Hippocampal formation (tissue), 2 donors: ENCODE results near the gene STK32B.

Experiments used
- DNase-seq, 2 donors: peaks; one replicate each; lab custom pipeline; 2025; lab: John Stamatoyannopoulos, UW

Gene STK32B

GRCh38 chr4:5526080-5526846, 475.0 kb downstream of the STK32B start:
- DNase-seq: no peak

GRCh38 chr4:5527211-5527610, 475.9 kb downstream of the STK32B start:
- DNase-seq: no peak

- DNase-seq: no peak
These were observed 476.8 kb downstream of the STK32B start for GRCh38 chr4:5528031-5528436.

GRCh38 chr4:5532100-5532499, 480.8 kb downstream of the STK32B start:
- DNase-seq: no peak

GRCh38 chr4:5539584-5539983, 488.3 kb downstream of the STK32B start:
- DNase-seq: no peak

- no peak for DNase-seq
These were observed 489.9 kb downstream of the STK32B start for GRCh38 chr4:5541169-5541568.

GRCh38 chr4:5543681-5544080, 492.4 kb downstream of the STK32B start:
- DNase-seq: no peak

- DNase-seq: no peak
These were observed 493.5 kb downstream of the STK32B start for GRCh38 chr4:5544762-5545161.

GRCh38 chr4:5545271-5545670, 494.0 kb downstream of the STK32B start:
- DNase-seq: no peak

GRCh38 chr4:5547651-5548249, 496.5 kb downstream of the STK32B start:
- DNase-seq: no peak
